ENCODE results near the gene AK1. TPM values are rescaled to one million over a fixed set of nuclear protein-coding genes. Genes with fewer than 3 reads are reported as not detected.

AK1 gene
- total RNA-seq, 1 experiment from 2014 or later, result 61.1 TPM

DNA sequence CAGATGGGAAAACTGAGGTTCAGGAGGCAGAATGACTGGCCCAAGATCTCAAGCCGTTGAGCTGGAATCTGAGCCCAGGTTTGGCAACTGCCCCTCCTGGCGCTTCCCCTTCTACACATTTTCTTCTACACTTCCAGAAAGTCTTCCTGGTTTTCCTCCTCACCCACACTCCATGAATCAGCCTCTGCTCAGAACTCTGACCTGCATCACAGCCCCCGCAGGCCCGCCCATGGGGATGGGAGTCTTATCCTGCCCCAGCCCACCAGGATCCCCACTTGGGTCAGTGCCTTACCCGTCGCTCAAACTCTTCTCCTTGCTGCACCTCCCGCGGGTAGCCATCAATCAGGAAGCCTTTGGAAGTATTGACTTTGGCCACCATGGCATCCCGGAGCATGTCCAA lies 5.9 kb downstream of the AK1 start:
- peaks cover 7 to 35% of the 10 kb centered on the region in 2 experiments; a peak in 3 of 4 replicates for H3K4me1 ChIP-seq (ENCODE audit: control insufficient read depth in 1 of 2, insufficient read depth in 2 of 2, low read length in 2 of 2)
- H3K27me3 ChIP-seq (ENCODE audit: insufficient read depth, low read length), result no peaks in the 10 kb centered on the region
- no peaks in the 10 kb centered on the region for H3K9me3 ChIP-seq (ENCODE audit: control insufficient read depth in 1 of 2, insufficient read depth in 1 of 2, low read depth in 1 of 2, low read length in 2 of 2)
- CTCF ChIA-PET, result no interaction called here
- POLR2A ChIA-PET, result no interaction called here
- no peak overlapping the region for H3K4me3 ChIP-seq (replicated peaks in 1 of 2; ENCODE audit: low read depth in 1 of 2, low read length in 2 of 2)
- no peaks in the 10 kb centered on the region for H3K36me3 ChIP-seq (ENCODE audit: control insufficient read depth in 1 of 2, insufficient read depth in 2 of 2, low read length in 2 of 2)
- DNase-seq (ENCODE audit: low read depth, low spot score) (no peak), ATAC-seq (no peak)
- no peak overlapping the region for H3K9ac ChIP-seq (ENCODE audit: low read length)
- no peak overlapping the region for H3K27ac ChIP-seq (ENCODE audit: low read depth, low read length)
- BruUV-seq (replicated peaks), result no TSS peak
- no peaks in the 10 kb centered on the region for H4K20me1 ChIP-seq (ENCODE audit: insufficient read depth)
- intact Hi-C loops (cut with micrococcal nuclease), result no loop called here
- TF ChIP-seq EZH2phosphoT487 (IDR thresholded peaks at IDR 0.05; ENCODE audit: borderline replicate concordance) (no peak), SP1 (IDR thresholded peaks at IDR 0.05; ENCODE audit: low read depth) (no peak), EGR1 (IDR thresholded peaks at IDR 0.05; ENCODE audit: low read depth) (no peak), EZH2 (IDR thresholded peaks at IDR 0.05) (no peak), ZNF274 (IDR thresholded peaks at IDR 0.05; ENCODE audit: low read depth, low read length) (no peak), ELF1 (IDR thresholded peaks at IDR 0.05; ENCODE audit: borderline replicate concordance, low read depth) (no peak), RAD21 (IDR thresholded peaks at IDR 0.05; ENCODE audit: low read depth) (no peak), FOSL1 (IDR thresholded peaks at IDR 0.05; ENCODE audit: low read depth) (no peak), ZFX (IDR thresholded peaks at IDR 0.05) (no peak), POLR2AphosphoS5 (IDR thresholded peaks at IDR 0.05; ENCODE audit: low read depth, low read length) (no peak), POLR2A (IDR thresholded peaks at IDR 0.05; ENCODE audit: borderline replicate concordance, extremely low read depth, insufficient read depth, insufficient read length) (no peak), TCF7L2 (IDR thresholded peaks at IDR 0.05; ENCODE audit: borderline replicate concordance, extremely low read depth, insufficient read depth, insufficient read length) (no peak), YY1 (IDR thresholded peaks at IDR 0.05; ENCODE audit: extremely low read depth, insufficient replicate concordance, low read depth, low read length) (no peak), CEBPB (IDR thresholded peaks at IDR 0.05; ENCODE audit: low read depth) (no peak), CBX3 (IDR thresholded peaks at IDR 0.05; ENCODE audit: low read depth) (no peak)
- TF ChIP-seq, protein P1, sequence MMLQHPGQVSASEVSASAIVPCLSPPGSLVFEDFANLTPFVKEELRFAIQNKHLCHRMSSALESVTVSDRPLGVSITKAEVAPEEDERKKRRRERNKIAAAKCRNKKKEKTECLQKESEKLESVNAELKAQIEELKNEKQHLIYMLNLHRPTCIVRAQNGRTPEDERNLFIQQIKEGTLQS (IDR thresholded peaks at IDR 0.05), result no peak
- TF ChIP-seq, protein P2, sequence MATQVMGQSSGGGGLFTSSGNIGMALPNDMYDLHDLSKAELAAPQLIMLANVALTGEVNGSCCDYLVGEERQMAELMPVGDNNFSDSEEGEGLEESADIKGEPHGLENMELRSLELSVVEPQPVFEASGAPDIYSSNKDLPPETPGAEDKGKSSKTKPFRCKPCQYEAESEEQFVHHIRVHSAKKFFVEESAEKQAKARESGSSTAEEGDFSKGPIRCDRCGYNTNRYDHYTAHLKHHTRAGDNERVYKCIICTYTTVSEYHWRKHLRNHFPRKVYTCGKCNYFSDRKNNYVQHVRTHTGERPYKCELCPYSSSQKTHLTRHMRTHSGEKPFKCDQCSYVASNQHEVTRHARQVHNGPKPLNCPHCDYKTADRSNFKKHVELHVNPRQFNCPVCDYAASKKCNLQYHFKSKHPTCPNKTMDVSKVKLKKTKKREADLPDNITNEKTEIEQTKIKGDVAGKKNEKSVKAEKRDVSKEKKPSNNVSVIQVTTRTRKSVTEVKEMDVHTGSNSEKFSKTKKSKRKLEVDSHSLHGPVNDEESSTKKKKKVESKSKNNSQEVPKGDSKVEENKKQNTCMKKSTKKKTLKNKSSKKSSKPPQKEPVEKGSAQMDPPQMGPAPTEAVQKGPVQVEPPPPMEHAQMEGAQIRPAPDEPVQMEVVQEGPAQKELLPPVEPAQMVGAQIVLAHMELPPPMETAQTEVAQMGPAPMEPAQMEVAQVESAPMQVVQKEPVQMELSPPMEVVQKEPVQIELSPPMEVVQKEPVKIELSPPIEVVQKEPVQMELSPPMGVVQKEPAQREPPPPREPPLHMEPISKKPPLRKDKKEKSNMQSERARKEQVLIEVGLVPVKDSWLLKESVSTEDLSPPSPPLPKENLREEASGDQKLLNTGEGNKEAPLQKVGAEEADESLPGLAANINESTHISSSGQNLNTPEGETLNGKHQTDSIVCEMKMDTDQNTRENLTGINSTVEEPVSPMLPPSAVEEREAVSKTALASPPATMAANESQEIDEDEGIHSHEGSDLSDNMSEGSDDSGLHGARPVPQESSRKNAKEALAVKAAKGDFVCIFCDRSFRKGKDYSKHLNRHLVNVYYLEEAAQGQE (IDR thresholded peaks at IDR 0.05; ENCODE audit: low read depth), result no peak
- TF ChIP-seq, protein P3, sequence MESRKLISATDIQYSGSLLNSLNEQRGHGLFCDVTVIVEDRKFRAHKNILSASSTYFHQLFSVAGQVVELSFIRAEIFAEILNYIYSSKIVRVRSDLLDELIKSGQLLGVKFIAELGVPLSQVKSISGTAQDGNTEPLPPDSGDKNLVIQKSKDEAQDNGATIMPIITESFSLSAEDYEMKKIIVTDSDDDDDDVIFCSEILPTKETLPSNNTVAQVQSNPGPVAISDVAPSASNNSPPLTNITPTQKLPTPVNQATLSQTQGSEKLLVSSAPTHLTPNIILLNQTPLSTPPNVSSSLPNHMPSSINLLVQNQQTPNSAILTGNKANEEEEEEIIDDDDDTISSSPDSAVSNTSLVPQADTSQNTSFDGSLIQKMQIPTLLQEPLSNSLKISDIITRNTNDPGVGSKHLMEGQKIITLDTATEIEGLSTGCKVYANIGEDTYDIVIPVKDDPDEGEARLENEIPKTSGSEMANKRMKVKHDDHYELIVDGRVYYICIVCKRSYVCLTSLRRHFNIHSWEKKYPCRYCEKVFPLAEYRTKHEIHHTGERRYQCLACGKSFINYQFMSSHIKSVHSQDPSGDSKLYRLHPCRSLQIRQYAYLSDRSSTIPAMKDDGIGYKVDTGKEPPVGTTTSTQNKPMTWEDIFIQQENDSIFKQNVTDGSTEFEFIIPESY (IDR thresholded peaks at IDR 0.05; ENCODE audit: extremely low read depth, insufficient replicate concordance, low read length), result no peak
- TF ChIP-seq, protein P4, sequence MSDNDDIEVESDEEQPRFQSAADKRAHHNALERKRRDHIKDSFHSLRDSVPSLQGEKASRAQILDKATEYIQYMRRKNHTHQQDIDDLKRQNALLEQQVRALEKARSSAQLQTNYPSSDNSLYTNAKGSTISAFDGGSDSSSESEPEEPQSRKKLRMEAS (IDR thresholded peaks at IDR 0.05), result no peak
- H3K79me2 ChIP-seq (ENCODE audit: insufficient read depth, low read length), result no peaks in the 10 kb centered on the region
- no peak overlapping the region for H3K4me2 ChIP-seq (ENCODE audit: low read length)
- no peak overlapping the region for H2AFZ ChIP-seq (ENCODE audit: low read depth, low read length, poor library complexity, severe bottlenecking)
- H3K9me2 ChIP-seq (ENCODE audit: insufficient read depth), result no peaks in the 10 kb centered on the region
- RAD21 ChIA-PET (ENCODE audit: low non-redundant PET in 1 of 2, low total read pairs in 2 of 2, uncharacterized antibody in 2 of 2, unreplicated experiment in 2 of 2), result no interaction called here
